HL-60 (cell line): Measurements from ENCODE around the gene AFF2.

ENCODE experiments used
- CTCF ChIP-seq: IDR thresholded peaks from one replicate; pipeline ENCODE4 v1.5.1; 2011; ENCODE audit warnings: low read length, control low read depth, inconsistent platforms; ENCODE audit not compliant: insufficient read depth
- GABPA ChIP-seq: IDR thresholded peaks from 2 replicates; pipeline ENCODE4 v1.6.1; 2012; ENCODE audit warnings: low read depth
- POLR2AphosphoS5 ChIP-seq: IDR thresholded peaks from 2 replicates; pipeline ENCODE4 v1.6.1; 2012; ENCODE audit warnings: low read depth
- SPI1 ChIP-seq: IDR thresholded peaks from 2 replicates; pipeline ENCODE4 v1.6.1; 2012; ENCODE audit warnings: low read depth, mild to moderate bottlenecking, borderline replicate concordance
- TF ChIP-seq, protein P1 (sequence below): IDR thresholded peaks from 2 replicates; pipeline ENCODE4 v1.6.1; 2012; ENCODE audit warnings: low read depth; ENCODE audit not compliant: insufficient replicate concordance

GRCh38 chrX:148555101-148555500 lies 54.7 kb downstream of the AFF2 start:
- no peak for TF ChIP-seq CTCF
- TF ChIP-seq, protein P1, sequence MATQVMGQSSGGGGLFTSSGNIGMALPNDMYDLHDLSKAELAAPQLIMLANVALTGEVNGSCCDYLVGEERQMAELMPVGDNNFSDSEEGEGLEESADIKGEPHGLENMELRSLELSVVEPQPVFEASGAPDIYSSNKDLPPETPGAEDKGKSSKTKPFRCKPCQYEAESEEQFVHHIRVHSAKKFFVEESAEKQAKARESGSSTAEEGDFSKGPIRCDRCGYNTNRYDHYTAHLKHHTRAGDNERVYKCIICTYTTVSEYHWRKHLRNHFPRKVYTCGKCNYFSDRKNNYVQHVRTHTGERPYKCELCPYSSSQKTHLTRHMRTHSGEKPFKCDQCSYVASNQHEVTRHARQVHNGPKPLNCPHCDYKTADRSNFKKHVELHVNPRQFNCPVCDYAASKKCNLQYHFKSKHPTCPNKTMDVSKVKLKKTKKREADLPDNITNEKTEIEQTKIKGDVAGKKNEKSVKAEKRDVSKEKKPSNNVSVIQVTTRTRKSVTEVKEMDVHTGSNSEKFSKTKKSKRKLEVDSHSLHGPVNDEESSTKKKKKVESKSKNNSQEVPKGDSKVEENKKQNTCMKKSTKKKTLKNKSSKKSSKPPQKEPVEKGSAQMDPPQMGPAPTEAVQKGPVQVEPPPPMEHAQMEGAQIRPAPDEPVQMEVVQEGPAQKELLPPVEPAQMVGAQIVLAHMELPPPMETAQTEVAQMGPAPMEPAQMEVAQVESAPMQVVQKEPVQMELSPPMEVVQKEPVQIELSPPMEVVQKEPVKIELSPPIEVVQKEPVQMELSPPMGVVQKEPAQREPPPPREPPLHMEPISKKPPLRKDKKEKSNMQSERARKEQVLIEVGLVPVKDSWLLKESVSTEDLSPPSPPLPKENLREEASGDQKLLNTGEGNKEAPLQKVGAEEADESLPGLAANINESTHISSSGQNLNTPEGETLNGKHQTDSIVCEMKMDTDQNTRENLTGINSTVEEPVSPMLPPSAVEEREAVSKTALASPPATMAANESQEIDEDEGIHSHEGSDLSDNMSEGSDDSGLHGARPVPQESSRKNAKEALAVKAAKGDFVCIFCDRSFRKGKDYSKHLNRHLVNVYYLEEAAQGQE, result no peak
- TF ChIP-seq POLR2AphosphoS5, result no peak
- TF ChIP-seq GABPA, result no peak
- no peak for TF ChIP-seq SPI1
